GM12891 (cell line): ENCODE measurements around the gene MDM2.

ENCODE experiments used
- DNase-seq: peaks from one replicate; pipeline ENCODE4 v3.0.0; 2011; ENCODE audit warnings: low spot score; ENCODE audit not compliant: insufficient read length
- FAIRE-seq: peaks from 2 replicates; lab custom pipeline; 2011; peaks lifted over from hg19 to GRCh38; lab: Jason Lieb, UNC
- PAX5 ChIP-seq: IDR thresholded peaks from 2 replicates; pipeline ENCODE4 v1.6.1; 2011; ENCODE audit warnings: low read length, moderate library complexity, mild to moderate bottlenecking; ENCODE audit not compliant: insufficient read depth, severe bottlenecking
- POLR2A ChIP-seq: IDR thresholded peaks from 2 replicates; pipeline ENCODE4 v1.6.1; 2011; ENCODE audit warnings: low read depth, low read length, control low read depth
- POLR2AphosphoS5 ChIP-seq: IDR thresholded peaks from 2 replicates; pipeline ENCODE4 v1.6.1; 2011; ENCODE audit warnings: low read depth, low read length, control low read depth
- POU2F2 ChIP-seq: IDR thresholded peaks from 2 replicates; pipeline ENCODE4 v1.6.1; 2011; ENCODE audit warnings: low read depth, mild to moderate bottlenecking, control low read depth, low read length, moderate library complexity
- SPI1 ChIP-seq: IDR thresholded peaks from 2 replicates; pipeline ENCODE4 v1.6.1; 2011; ENCODE audit warnings: low read depth, low read length, control low read depth
- TAF1 ChIP-seq: IDR thresholded peaks from 2 replicates; pipeline ENCODE4 v1.6.1; 2011; ENCODE audit warnings: low read depth, low read length, control low read depth

The MDM2 gene

GRCh38 chr12:68899251-68899771, 91.3 kb downstream of the MDM2 start:
- TF ChIP-seq PAX5 (no peak), POLR2A (no peak), POU2F2 (no peak), POLR2AphosphoS5 (no peak), SPI1 (no peak), TAF1 (no peak)
- FAIRE-seq (no peak), DNase-seq (no peak)

GRCh38 chr12:68900241-68900640, 92.3 kb downstream of the MDM2 start:
- TF ChIP-seq POU2F2 (no peak), PAX5 (no peak), POLR2A (no peak), SPI1 (no peak), TAF1 (no peak), POLR2AphosphoS5 (no peak)

More at GRCh38 chr12:68900241-68900640, 92.3 kb downstream of the MDM2 start:
- FAIRE-seq, result no peak
- DNase-seq, result no peak
